Activated naive CD8-positive, alpha-beta T cell treated with anti-CD3 and anti-CD28 coated beads, Interleukin-2, amount 50 U/mL, for 24 hours (primary cell): ENCODE measurements around the gene MAP1LC3C.

Experiments used
- ATAC-seq: fragments of 150-1000 bp; cut with Tn5 transposase; one replicate; pipeline ENCODE4 v1.10.0; 2021
- DNase-seq: peaks from one replicate; pipeline ENCODE4 v3.0.0; 2021
- H3K27ac Mint-ChIP-seq: one replicate; pipeline ENCODE4 v1.8.0; 2021; ENCODE audit warnings: mild to moderate bottlenecking, mixed read lengths
- H3K27me3 Mint-ChIP-seq: one replicate; pipeline ENCODE4 v1.8.0; 2021; ENCODE audit warnings: mixed read lengths
- H3K36me3 Mint-ChIP-seq: one replicate; pipeline ENCODE4 v1.8.0; 2021; ENCODE audit warnings: low read depth, mixed read lengths
- H3K4me1 Mint-ChIP-seq: one replicate; pipeline ENCODE4 v1.8.0; 2021; ENCODE audit warnings: mixed read lengths
- H3K4me3 Mint-ChIP-seq: one replicate; pipeline ENCODE4 v1.8.0; 2021; ENCODE audit warnings: mild to moderate bottlenecking, moderate library complexity, mixed read lengths
- H3K9me3 Mint-ChIP-seq: one replicate; pipeline ENCODE4 v1.8.0; 2021; ENCODE audit warnings: mixed read lengths

The MAP1LC3C gene

GRCh38 chr1:241999026-241999425, at the start of gene MAP1LC3C:
TSS of gene MAP1LC3C (minus strand) at chr1:241999098. CDS start at chr1:241999008, 90 bp downstream.
- no peak for DNase-seq
- no peak within 1 kb of the TSS for H3K27ac Mint-ChIP-seq

GRCh38 chr1:242043165-242043564, 44.3 kb upstream of the MAP1LC3C start:
- H3K9me3 Mint-ChIP-seq: peaks cover 3% of the 10 kb centered on the region

More at GRCh38 chr1:241999026-241999425, at the start of gene MAP1LC3C:
- Mint-ChIP-seq H3K4me1 (peaks cover 4% of the 10 kb centered on the region), H3K9me3 (no peaks in the 10 kb centered on the region), H3K27me3 (peaks cover 8% of the 10 kb centered on the region), H3K4me3 (peak within 1 kb of the TSS; percentile 56), H3K36me3 (no peaks in the 10 kb centered on the region)
- ATAC-seq: no peak

GRCh38 chr1:242034392-242034791, 35.5 kb upstream of the MAP1LC3C start:
- no peak for ATAC-seq

More at GRCh38 chr1:242043165-242043564, 44.3 kb upstream of the MAP1LC3C start:
- Mint-ChIP-seq H3K27ac (no peak overlapping the region), H3K4me3 (no peak overlapping the region), H3K36me3 (no peaks in the 10 kb centered on the region), H3K27me3 (peaks cover 2% of the 10 kb centered on the region), H3K4me1 (no peaks in the 10 kb centered on the region)
- DNase-seq (no peak), ATAC-seq (no peak)

GRCh38 chr1:242033447-242033846, 34.5 kb upstream of the MAP1LC3C start:
- Mint-ChIP-seq H3K36me3 (no peaks in the 10 kb centered on the region), H3K4me1 (no peaks in the 10 kb centered on the region), H3K4me3 (no peak overlapping the region), H3K9me3 (no peaks in the 10 kb centered on the region), H3K27ac (no peak overlapping the region), H3K27me3 (peaks cover 9% of the 10 kb centered on the region)
- DNase-seq (no peak), ATAC-seq (no peak)

More at GRCh38 chr1:242034392-242034791, 35.5 kb upstream of the MAP1LC3C start:
- Mint-ChIP-seq H3K27me3 (peaks cover 6% of the 10 kb centered on the region), H3K4me1 (no peaks in the 10 kb centered on the region), H3K4me3 (no peak overlapping the region), H3K27ac (no peak overlapping the region), H3K9me3 (no peaks in the 10 kb centered on the region), H3K36me3 (no peaks in the 10 kb centered on the region)
- no peak for DNase-seq

- DNase-seq (no peak), ATAC-seq (no peak)
- Mint-ChIP-seq H3K9me3 (no peaks in the 10 kb centered on the region), H3K27me3 (peaks cover 8% of the 10 kb centered on the region), H3K4me3 (no peak overlapping the region), H3K27ac (no peak overlapping the region), H3K4me1 (no peaks in the 10 kb centered on the region), H3K36me3 (no peaks in the 10 kb centered on the region)
Observed at GRCh38 chr1:242030071-242030470, 31.2 kb upstream of the MAP1LC3C start.

GRCh38 chr1:242025681-242026080, 26.8 kb upstream of the MAP1LC3C start:
- Mint-ChIP-seq H3K36me3 (no peaks in the 10 kb centered on the region), H3K27ac (no peak overlapping the region), H3K4me3 (no peak overlapping the region), H3K9me3 (no peaks in the 10 kb centered on the region), H3K4me1 (no peaks in the 10 kb centered on the region), H3K27me3 (peaks cover 5% of the 10 kb centered on the region)
- ATAC-seq (no peak), DNase-seq (no peak)

GRCh38 chr1:242023805-242024204, 24.9 kb upstream of the MAP1LC3C start:
- no peak for DNase-seq
- Mint-ChIP-seq H3K36me3 (no peaks in the 10 kb centered on the region), H3K27ac (no peak overlapping the region), H3K4me3 (no peak overlapping the region), H3K9me3 (no peaks in the 10 kb centered on the region), H3K4me1 (no peaks in the 10 kb centered on the region), H3K27me3 (peaks cover 4% of the 10 kb centered on the region)
- no peak for ATAC-seq

GRCh38 chr1:242019018-242019417, 20.1 kb upstream of the MAP1LC3C start:
- no peaks in the 10 kb centered on the region for H3K27me3 Mint-ChIP-seq
- DNase-seq: no peak
- H3K27ac Mint-ChIP-seq: no peak overlapping the region
- no peak overlapping the region for H3K4me3 Mint-ChIP-seq
- ATAC-seq: no peak
- no peaks in the 10 kb centered on the region for H3K4me1 Mint-ChIP-seq
- H3K9me3 Mint-ChIP-seq: no peaks in the 10 kb centered on the region
- H3K36me3 Mint-ChIP-seq: no peaks in the 10 kb centered on the region

- H3K4me1 Mint-ChIP-seq: no peaks in the 10 kb centered on the region
- ATAC-seq: no peak
- H3K36me3 Mint-ChIP-seq: no peaks in the 10 kb centered on the region
Observed at GRCh38 chr1:242017580-242018233, 18.8 kb upstream of the MAP1LC3C start.

GRCh38 chr1:242016479-242016878, 17.6 kb upstream of the MAP1LC3C start:
- Mint-ChIP-seq H3K4me1 (no peaks in the 10 kb centered on the region), H3K4me3 (no peak overlapping the region), H3K9me3 (no peaks in the 10 kb centered on the region), H3K36me3 (no peaks in the 10 kb centered on the region), H3K27ac (no peak overlapping the region), H3K27me3 (no peaks in the 10 kb centered on the region)
- no peak for ATAC-seq
- no peak for DNase-seq

More at GRCh38 chr1:242017580-242018233, 18.8 kb upstream of the MAP1LC3C start:
- Mint-ChIP-seq H3K9me3 (no peaks in the 10 kb centered on the region), H3K27me3 (no peaks in the 10 kb centered on the region), H3K4me3 (no peak overlapping the region), H3K27ac (no peak overlapping the region)
- DNase-seq: peak; percentile 30

GRCh38 chr1:242011894-242012660, 13.2 kb upstream of the MAP1LC3C start:
- DNase-seq (no peak), ATAC-seq (no peak)
- no peak overlapping the region for H3K4me3 Mint-ChIP-seq
- H3K27ac Mint-ChIP-seq: no peak overlapping the region
- no peaks in the 10 kb centered on the region for H3K4me1 Mint-ChIP-seq
- no peaks in the 10 kb centered on the region for H3K36me3 Mint-ChIP-seq
- H3K9me3 Mint-ChIP-seq: no peaks in the 10 kb centered on the region
- H3K27me3 Mint-ChIP-seq: peaks cover 3% of the 10 kb centered on the region

- no peak overlapping the region for H3K4me3 Mint-ChIP-seq
- ATAC-seq (no peak), DNase-seq (no peak)
- H3K27ac Mint-ChIP-seq: no peak overlapping the region
- H3K27me3 Mint-ChIP-seq: peaks cover 3% of the 10 kb centered on the region
- H3K4me1 Mint-ChIP-seq: no peaks in the 10 kb centered on the region
- no peaks in the 10 kb centered on the region for H3K36me3 Mint-ChIP-seq
- H3K9me3 Mint-ChIP-seq: no peaks in the 10 kb centered on the region
Observed at GRCh38 chr1:242008826-242009495, 10.1 kb upstream of the MAP1LC3C start.

- Mint-ChIP-seq H3K27ac (no peak overlapping the region), H3K4me1 (no peaks in the 10 kb centered on the region), H3K9me3 (no peaks in the 10 kb centered on the region), H3K36me3 (no peaks in the 10 kb centered on the region), H3K4me3 (no peak overlapping the region), H3K27me3 (peaks cover 3% of the 10 kb centered on the region)
- no peak for ATAC-seq
- DNase-seq: no peak
Observed at GRCh38 chr1:242006976-242007375, 8.1 kb upstream of the MAP1LC3C start.

- H3K27me3 Mint-ChIP-seq: peaks cover 5% of the 10 kb centered on the region
- ATAC-seq (no peak), DNase-seq (no peak)
- no peak overlapping the region for H3K27ac Mint-ChIP-seq
- H3K4me1 Mint-ChIP-seq: no peaks in the 10 kb centered on the region
- no peaks in the 10 kb centered on the region for H3K36me3 Mint-ChIP-seq
- H3K4me3 Mint-ChIP-seq: no peak overlapping the region
- no peaks in the 10 kb centered on the region for H3K9me3 Mint-ChIP-seq
Observed at GRCh38 chr1:242005866-242006535, 7.1 kb upstream of the MAP1LC3C start.
